ENCODE data around the gene CAPSL.

DNA sequence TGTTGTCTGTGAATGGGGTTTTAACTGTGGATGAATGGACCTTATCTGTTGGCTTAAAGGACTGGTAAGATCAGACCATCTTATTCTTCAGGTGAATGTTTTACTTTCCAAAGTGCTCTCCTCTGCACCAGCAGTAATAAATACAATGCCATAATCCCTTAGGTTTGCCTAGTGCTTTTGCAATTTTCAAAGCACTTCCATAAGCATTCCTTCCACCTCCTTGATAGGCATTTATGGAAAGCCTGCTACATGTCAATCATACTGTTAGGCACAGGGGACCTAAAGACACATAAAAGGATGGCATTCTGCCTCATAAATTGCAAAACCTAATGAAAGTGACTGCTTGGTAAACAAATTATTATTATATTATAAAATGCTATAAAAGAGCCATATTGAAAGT lies 60.3 kb downstream of the CAPSL start:
- TF ChIP-seq EP300 (IDR thresholded peaks at IDR 0.05) = no peak
- TF ChIP-seq CTCF (IDR thresholded peaks at IDR 0.05) = no peak
- no peak for TF ChIP-seq POLR2A (IDR thresholded peaks at IDR 0.05)

Data from ovary (tissue), 3 donors.